B cell (primary cell): Measurements from ENCODE around the gene ZNF423. TPM values are rescaled to one million over a fixed set of nuclear protein-coding genes. Genes with fewer than 3 reads are reported as not detected.

Experiments
- ATAC-seq: fragments of 200-7000 bp; cut with Tn5 transposase; one replicate; pipeline ENCODE4 v1.10.0; 2021; ENCODE audit warnings: low read depth, mild to moderate bottlenecking, moderate number of reproducible peaks, moderate library complexity
- CTCF ChIA-PET: fragments of 350-600 bp; sonication (Branson Sonifier 250); formaldehyde crosslinking; loops from one replicate; lab custom pipeline; 2021; ENCODE audit warnings: antibody characterized with exemption, inconsistent platforms; lab: Charles Lee
- POLR2A ChIA-PET: fragments of 350-600 bp; sonication (Branson Sonifier 250); formaldehyde crosslinking; loops from one replicate; lab custom pipeline; 2021; ENCODE audit warnings: antibody characterized with exemption; lab: Charles Lee
- DNase-seq: peaks from one replicate; pipeline ENCODE4 v3.0.0; 2013
- H2AFZ ChIP-seq: 2 replicates; pipeline ENCODE4 v1.6.1; 2012; ENCODE audit warnings: mild to moderate bottlenecking, low read depth, low read length; ENCODE audit not compliant: insufficient read depth, poor library complexity, severe bottlenecking
- H3K27ac ChIP-seq, 2 donors: 1 replicate in 1 of 2; 2 replicates in 1 of 2; pipeline ENCODE4 v1.5.1; 2012 to 2013; ENCODE audit warnings: low read length in 2 of 2, mild to moderate bottlenecking in 2 of 2, moderate library complexity in 1 of 2
- H3K27me3 ChIP-seq, 4 experiments: fragments of 200-600 bp in 1 of 4; sonication (generic) in 1 of 4; replicated peaks in 1 of 4; 1 replicate in 2 of 4; 2 replicates in 2 of 4; pipeline versions ENCODE4 v1.6.1 to v1.7.0; 2013 to 2016; ENCODE audit warnings: low read length in 3 of 4, mild to moderate bottlenecking in 2 of 4, mixed read lengths in 1 of 4, moderate library complexity in 1 of 4; ENCODE audit not compliant: insufficient read depth in 4 of 4, control insufficient read depth in 3 of 4; ENCODE audit errors: control extremely low read depth in 1 of 4
- H3K36me3 ChIP-seq, 2 experiments: replicated peaks in 1 of 2; 1 replicate in 1 of 2; 2 replicates in 1 of 2; pipeline versions ENCODE4 v1.6.1 to v1.7.1; 2013; ENCODE audit warnings: low read length in 1 of 2; ENCODE audit not compliant: insufficient read depth in 2 of 2, control insufficient read depth in 1 of 2; ENCODE audit errors: control extremely low read depth in 1 of 2, extremely low read depth in 1 of 2
- H3K4me1 ChIP-seq, 2 donors: fragments of 200-600 bp in 1 of 2; sonication (generic) in 1 of 2; 1 replicate in 1 of 2; 2 replicates in 1 of 2; pipeline versions ENCODE4 v1.5.1 to v1.6.1; 2013 to 2017; ENCODE audit warnings: low read length in 2 of 2; ENCODE audit not compliant: control insufficient read depth in 2 of 2, insufficient read depth in 2 of 2
- H3K4me2 ChIP-seq: replicated peaks from 2 replicates; pipeline ENCODE3; 2012; ENCODE audit warnings: mild to moderate bottlenecking, low read depth, low read length; ENCODE audit not compliant: poor library complexity, severe bottlenecking
- H3K4me3 ChIP-seq, 5 experiments: fragments of 200-600 bp in 1 of 5; sonication (generic) in 1 of 5; 1 replicate in 3 of 5; 2 replicates in 2 of 5; pipeline versions ENCODE4 v1.5.1 to v1.7.0; 2011 to 2016; ENCODE audit warnings: low read length in 4 of 5, mild to moderate bottlenecking in 4 of 5, low read depth in 2 of 5, control low read depth in 1 of 5, moderate library complexity in 1 of 5; ENCODE audit not compliant: insufficient read depth in 1 of 5; ENCODE audit errors: control extremely low read depth in 1 of 5, extremely low read depth in 1 of 5
- H3K79me2 ChIP-seq: fragments of 200-600 bp; sonication (generic); one replicate; pipeline ENCODE4 v1.6.0; 2016; ENCODE audit warnings: low read length; ENCODE audit not compliant: control insufficient read depth, insufficient read depth
- H3K9ac ChIP-seq: fragments of 200-600 bp; sonication (generic); 2 replicates; pipeline ENCODE4 v1.6.1; 2017; ENCODE audit warnings: mild to moderate bottlenecking, low read length, moderate library complexity
- H3K9me3 ChIP-seq, 3 donors: one replicate each; pipeline versions ENCODE4 v1.6.1 to v1.7.1; 2013; ENCODE audit warnings: low read length in 2 of 3; ENCODE audit not compliant: control insufficient read depth in 2 of 3, insufficient read depth in 1 of 3; ENCODE audit errors: control extremely low read depth in 1 of 3
- H4K20me1 ChIP-seq: 2 replicates; pipeline ENCODE4 v1.6.0; 2012; ENCODE audit warnings: mild to moderate bottlenecking, low read length; ENCODE audit not compliant: insufficient read depth, control insufficient read depth, poor library complexity, severe bottlenecking
- H3K27ac Mint-ChIP-seq: one replicate; pipeline ENCODE4 v1.8.0; 2021; ENCODE audit warnings: mixed read lengths
- H3K27me3 Mint-ChIP-seq: one replicate; pipeline ENCODE4 v1.8.0; 2021; ENCODE audit warnings: mixed read lengths
- H3K4me1 Mint-ChIP-seq: one replicate; pipeline ENCODE4 v1.8.0; 2021; ENCODE audit warnings: mixed read lengths
- H3K4me3 Mint-ChIP-seq: one replicate; pipeline ENCODE4 v1.8.0; 2021; ENCODE audit warnings: mixed read lengths
- H3K9me3 Mint-ChIP-seq: one replicate; pipeline ENCODE4 v1.8.0; 2022; ENCODE audit warnings: mixed read lengths; ENCODE audit not compliant: insufficient read depth
- CTCF ChIP-seq: fragments of 200-600 bp; IDR thresholded peaks from one replicate; pipeline ENCODE4 v1.8.0; 2022; ENCODE audit warnings: antibody characterized with exemption, mild to moderate bottlenecking
- EZH2 ChIP-seq: IDR thresholded peaks from 2 replicates; pipeline ENCODE4 v1.6.1; 2012; ENCODE audit warnings: borderline replicate concordance, low read depth, mild to moderate bottlenecking, moderate library complexity, low read length; ENCODE audit not compliant: insufficient read depth, poor library complexity, severe bottlenecking
- WGBS: methylation state at CpG from one replicate; pipeline ENCODE4 v1.1.5; 2013; ENCODE audit warnings: missing lambda C conversion rate; ENCODE audit not compliant: insufficient coverage; 5-methylcytosine and 5-hydroxymethylcytosine counted together
- intact Hi-C: fragments of 100-400 bp; cut with micrococcal nuclease; formaldehyde crosslinking; loops from one replicate; pipeline ENCODE4 v1.10.0; 2022
- polyA plus RNA-seq: library from polyadenylated mRNA; depleted of rRNA; stranded (reverse); fragments of >200 nt; gene quantifications from 2 replicates; pipeline ENCODE4 v1.2.3, GENCODE V29; 2012
- total RNA-seq, 2 donors: library from RNA; stranded (reverse); fragments of 120-200 nt in 1 of 2; gene quantifications; 1 replicate in 1 of 2; 2 replicates in 1 of 2; pipeline versions ENCODE4 v1.2.3 to v1.2.4, GENCODE V29; 2013 to 2022

ZNF423 gene
- total and polyA plus RNA-seq, 2 donors (not counting 1 experiment from before 2014, with no cell fraction given) = not detected

- 93% methylated on average over 15 of the region's 15 CpGs for WGBS
- Mint-ChIP-seq H3K4me1 (peaks cover 6% of the 10 kb centered on the region), H3K27me3 (peaks cover 24% of the 10 kb centered on the region), H3K9me3 (no peaks in the 10 kb centered on the region), H3K4me3 (no peak overlapping the region), H3K27ac (no peak overlapping the region)
- Histone ChIP-seq H3K9me3 (peaks cover 0 to 3% (median 0%) of the 10 kb centered on the region in 3 donors), H3K27me3 (peaks cover 0 to 5% (median 1%) of the 10 kb centered on the region in 4 experiments), H3K4me3 (no peak overlapping the region), H4K20me1 (no peaks in the 10 kb centered on the region), H3K36me3 (no peaks in the 10 kb centered on the region), H2AFZ (no peak overlapping the region), H3K4me2 (no peak overlapping the region), H3K27ac (no peak overlapping the region), H3K79me2 (no peaks in the 10 kb centered on the region), H3K9ac (no peak overlapping the region), H3K4me1 (peaks cover 0 to 4% of the 10 kb centered on the region in 2 donors)
- ChIA-PET CTCF (no interaction called here), POLR2A (no interaction called here)
- DNase-seq = no peak
- no peak for ATAC-seq
- intact Hi-C loops = no loop called here
- TF ChIP-seq CTCF = no peak
Observed at GRCh38 chr16:49750341-49751000, 105.4 kb downstream of the ZNF423 start.

- ChIA-PET CTCF (no interaction called here), POLR2A (no interaction called here)
- H3K27me3 Mint-ChIP-seq = peaks cover 22% of the 10 kb centered on the region
- Histone ChIP-seq H3K79me2 (no peaks in the 10 kb centered on the region), H2AFZ (no peak overlapping the region), H3K9me3 (peaks cover 0 to 3% (median 0%) of the 10 kb centered on the region in 3 donors), H4K20me1 (no peaks in the 10 kb centered on the region), H3K27me3 (no peaks in the 10 kb centered on the region), H3K36me3 (no peaks in the 10 kb centered on the region), H3K27ac (no peak overlapping the region), H3K4me1 (no peaks in the 10 kb centered on the region), H3K4me2 (no peak overlapping the region), H3K9ac (no peak overlapping the region), H3K4me3 (no peak overlapping the region)
- H3K4me3 Mint-ChIP-seq = no peak overlapping the region
- 91% methylated on average over 4 of the region's 9 CpGs for WGBS
- ATAC-seq (no peak), DNase-seq (no peak)
- H3K9me3 Mint-ChIP-seq = no peaks in the 10 kb centered on the region
- intact Hi-C loops = no loop called here
- no peak for TF ChIP-seq EZH2
- TF ChIP-seq CTCF = no peak
- H3K27ac Mint-ChIP-seq = no peak overlapping the region
- peaks cover 1% of the 10 kb centered on the region for H3K4me1 Mint-ChIP-seq
Observed at GRCh38 chr16:49749816-49750215, 106.1 kb downstream of the ZNF423 start.
